Measurements from ENCODE around the gene RASSF6. TPM values are rescaled to one million over a fixed set of nuclear protein-coding genes. Genes with fewer than 3 reads are reported as not detected.

The RASSF6 gene
- total RNA-seq, 4 donors from 2014 or later, result 0.34 TPM; not detected in 3

- TF ChIP-seq CTCF (IDR thresholded peaks at IDR 0.05; ENCODE audit: low read depth), result no peak
These were observed 1.1 kb upstream of the RASSF6 start for GRCh38 chr4:73621357-73621756.

GRCh38 chr4:73619346-73619745 is 890 bp downstream of the RASSF6 start:
- TF ChIP-seq CTCF (IDR thresholded peaks at IDR 0.05; ENCODE audit: low read depth), result no peak

- TF ChIP-seq CTCF (IDR thresholded peaks at IDR 0.05; ENCODE audit: low read depth), result no peak
These were observed 3.0 kb downstream of the RASSF6 start for GRCh38 chr4:73617256-73617655.

- no peak for TF ChIP-seq CTCF (IDR thresholded peaks at IDR 0.05; ENCODE audit: low read depth)
These were observed 4.6 kb downstream of the RASSF6 start for GRCh38 chr4:73615613-73616012.

GRCh38 chr4:73614311-73614867 is 5.8 kb downstream of the RASSF6 start:
- TF ChIP-seq CTCF (IDR thresholded peaks at IDR 0.05; ENCODE audit: low read depth), result no peak

- TF ChIP-seq CTCF (IDR thresholded peaks at IDR 0.05; ENCODE audit: low read depth), result no peak
These were observed 7.1 kb downstream of the RASSF6 start for GRCh38 chr4:73613130-73613529.

- no peak for TF ChIP-seq CTCF (IDR thresholded peaks at IDR 0.05; ENCODE audit: low read depth)
These were observed 8.2 kb downstream of the RASSF6 start for GRCh38 chr4:73612032-73612431.
